Measurements from ENCODE around the gene MAP1A. TPM values are rescaled to one million over a fixed set of nuclear protein-coding genes. Genes with fewer than 3 reads are reported as not detected.

The MAP1A gene
- total and polyA plus RNA-seq, 2 of the 13 experiments (the other 11 are each of a cell fraction or from before 2014, with no cell fraction given), result 0.01 to 0.07 TPM

- Histone ChIP-seq H3K27me3 (ENCODE audit: control insufficient read depth in 1 of 2, insufficient read depth in 2 of 2, low read length in 2 of 2) (no peaks in the 10 kb centered on the region), H3K36me3 (replicated peaks in 1 of 2; ENCODE audit: control insufficient read depth in 1 of 2, insufficient read depth in 2 of 2, low read length in 2 of 2) (no peaks in the 10 kb centered on the region), H3K4me3 (replicated peaks in 1 of 3; ENCODE audit: insufficient read depth in 1 of 3, low read depth in 2 of 3, low read length in 3 of 3) (no peak overlapping the region), H3K4me1 (ENCODE audit: insufficient read depth, low read length) (no peaks in the 10 kb centered on the region), H3K79me2 (ENCODE audit: insufficient read depth, low read length) (no peaks in the 10 kb centered on the region), H4K20me1 (ENCODE audit: insufficient read depth, low read length) (no peaks in the 10 kb centered on the region), H3K9ac (ENCODE audit: insufficient read depth, low read depth, low read length) (no peak overlapping the region), H3K27ac (ENCODE audit: extremely low read length, insufficient read depth, low read length) (no peak overlapping the region), H3K4me2 (ENCODE audit: low read depth, low read length) (no peak overlapping the region), H2AFZ (ENCODE audit: low read length) (no peak overlapping the region), H3K9me3 (ENCODE audit: low read length) (no peaks in the 10 kb centered on the region)
- FAIRE-seq (no peak), DNase-seq (ENCODE audit: low spot score) (no peak), ATAC-seq (no peak)
- BruUV-seq (replicated peaks), result no TSS peak
- in situ Hi-C loops (cut with HindIII; ENCODE audit: extremely low pct_ligation_motif_present, low pct_unique_long_range_greater_than_20kb) (no loop called here), intact Hi-C loops (cut with micrococcal nuclease; ENCODE audit: unreplicated experiment) (no loop called here)
- CTCF ChIA-PET (ENCODE audit: low intra/inter-chr PET ratio, low total read pairs), result no interaction called here
- POLR2A ChIA-PET, result no interaction called here
- TF ChIP-seq CEBPG (CRISPR knock-in tag; IDR thresholded peaks at IDR 0.05), result peak; percentile 89
- TF ChIP-seq ATF7 (IDR thresholded peaks at IDR 0.05), result peak; percentile 26; the same call in 1 of the 2 replicates
- TF ChIP-seq ATF7 (CRISPR knock-in tag; IDR thresholded peaks at IDR 0.05), result no peak
- no peak for TF ChIP-seq ZNF781 (CRISPR knock-in tag; IDR thresholded peaks at IDR 0.05; ENCODE audit: borderline replicate concordance, not compliant biosample characterization)
- no peak for TF ChIP-seq ZNF280B (CRISPR knock-in tag; IDR thresholded peaks at IDR 0.05; ENCODE audit: borderline replicate concordance)
- TF ChIP-seq CEBPB (IDR thresholded peaks at IDR 0.05; ENCODE audit: borderline replicate concordance, low read depth, low read length), result peak; percentile 95
- peak in 1 of 2 experiments; percentile 74; a peak in 3 of 4 replicates for TF ChIP-seq ATF4 (CRISPR knock-in tag; IDR thresholded peaks at IDR 0.05)
These were observed 24.4 kb downstream of the MAP1A start for GRCh38 chr15:43541785-43542184.

- FAIRE-seq, result no peak
- no peaks in the 10 kb centered on the region for H3K4me1 ChIP-seq (ENCODE audit: insufficient read depth, low read length)
- ChIA-PET CTCF (ENCODE audit: low intra/inter-chr PET ratio, low total read pairs) (no interaction called here), POLR2A (no interaction called here)
- H3K79me2 ChIP-seq (ENCODE audit: insufficient read depth, low read length), result no peaks in the 10 kb centered on the region
- ATAC-seq, result no peak
- H3K27ac ChIP-seq (ENCODE audit: extremely low read length, insufficient read depth, low read length), result no peak overlapping the region
- no peaks in the 10 kb centered on the region for H3K27me3 ChIP-seq (ENCODE audit: control insufficient read depth in 1 of 2, insufficient read depth in 2 of 2, low read length in 2 of 2)
- H3K4me2 ChIP-seq (ENCODE audit: low read depth, low read length), result no peak overlapping the region
- no peak for DNase-seq (ENCODE audit: low spot score)
- no peak overlapping the region for H2AFZ ChIP-seq (ENCODE audit: low read length)
- in situ Hi-C loops (cut with HindIII; ENCODE audit: extremely low pct_ligation_motif_present, low pct_unique_long_range_greater_than_20kb) (no loop called here), intact Hi-C loops (cut with micrococcal nuclease; ENCODE audit: unreplicated experiment) (no loop called here)
- no TSS peak for BruUV-seq (replicated peaks)
- no peaks in the 10 kb centered on the region for H3K36me3 ChIP-seq (replicated peaks in 1 of 2; ENCODE audit: control insufficient read depth in 1 of 2, insufficient read depth in 2 of 2, low read length in 2 of 2)
- H3K9ac ChIP-seq (ENCODE audit: insufficient read depth, low read depth, low read length), result no peak overlapping the region
- no peaks in the 10 kb centered on the region for H3K9me3 ChIP-seq (ENCODE audit: low read length)
- TF ChIP-seq HNRNPLL (IDR thresholded peaks at IDR 0.05; ENCODE audit: low read depth, low read length, poor library complexity, severe bottlenecking) (no peak), FOXA3 (CRISPR knock-in tag; IDR thresholded peaks at IDR 0.05) (no peak), CBX5 (CRISPR knock-in tag; IDR thresholded peaks at IDR 0.05; ENCODE audit: borderline replicate concordance) (no peak), IRF2 (CRISPR knock-in tag; IDR thresholded peaks at IDR 0.05) (no peak)
- no peak overlapping the region for H3K4me3 ChIP-seq (replicated peaks in 1 of 3; ENCODE audit: insufficient read depth in 1 of 3, low read depth in 2 of 3, low read length in 3 of 3)
- H4K20me1 ChIP-seq (ENCODE audit: insufficient read depth, low read length), result no peaks in the 10 kb centered on the region
These were observed 26.9 kb downstream of the MAP1A start for GRCh38 chr15:43544266-43544665.

Measured in HepG2 (cell line).